SK-N-SH treated with all-trans-retinoic acid at 6 μM for 48 hours (cell line): ENCODE data around the gene VWA3A.

Source experiments
- ARNTL ChIP-seq: fragments of 450-650 bp; formaldehyde crosslinking; IDR thresholded peaks from 2 replicates; pipeline ENCODE4 v1.5.0; 2020; ENCODE audit warnings: low read depth, mild to moderate bottlenecking, moderate library complexity, borderline replicate concordance
- CREB5 ChIP-seq: fragments of 250-450 bp; sonication (Bioruptor Pico); IDR thresholded peaks from 2 replicates; pipeline ENCODE4 v1.5.1; 2020; ENCODE audit warnings: low read depth, mild to moderate bottlenecking, moderate library complexity
- ISL1 ChIP-seq: fragments of 250-450 bp; sonication (Bioruptor Pico); IDR thresholded peaks from 2 replicates; pipeline ENCODE4 v2.1.2; 2022; ENCODE audit warnings: mild to moderate bottlenecking, moderate library complexity
- PATZ1 ChIP-seq: fragments of 250-450 bp; sonication (Bioruptor Pico); IDR thresholded peaks from 2 replicates; pipeline ENCODE4 v1.8.0; 2020; ENCODE audit warnings: mild to moderate bottlenecking, moderate library complexity, borderline replicate concordance
- POU6F1 ChIP-seq: fragments of 250-450 bp; sonication (Bioruptor Pico); IDR thresholded peaks from 2 replicates; pipeline ENCODE4 v1.8.0; 2021; ENCODE audit warnings: low read depth, mild to moderate bottlenecking, moderate library complexity, borderline replicate concordance
- ZNF565 ChIP-seq: fragments of 450-650 bp; formaldehyde crosslinking; conservative IDR thresholded peaks from 2 replicates; pipeline ENCODE4 v1.5.0; 2020; ENCODE audit warnings: low read depth, mild to moderate bottlenecking, moderate library complexity

GRCh38 chr16:22177968-22178930 is 85.9 kb downstream of the VWA3A start:
- no peak for TF ChIP-seq ARNTL (CRISPR knock-in tag)
- TF ChIP-seq POU6F1 (CRISPR knock-in tag), result no peak
- no peak for TF ChIP-seq PATZ1 (CRISPR knock-in tag)
- no peak for TF ChIP-seq ZNF565 (CRISPR knock-in tag)
- TF ChIP-seq ISL1 (CRISPR knock-in tag), result no peak
- TF ChIP-seq CREB5 (CRISPR knock-in tag), result no peak
